GM12878 (cell line): ENCODE results near the gene VPS26A.

ENCODE experiments used
- ASH2L ChIP-seq: fragments of 300-600, 200-600 bp; sonication (generic); IDR thresholded peaks from 2 replicates; pipeline ENCODE4 v1.6.1; 2017; ENCODE audit warnings: low read depth, mild to moderate bottlenecking, borderline replicate concordance
- ATF3 ChIP-seq: IDR thresholded peaks from 2 replicates; pipeline ENCODE4 v1.6.1; 2011; ENCODE audit warnings: low read depth, mild to moderate bottlenecking, low read length, moderate library complexity, borderline replicate concordance; ENCODE audit errors: extremely low read depth
- CEBPB ChIP-seq, 2 experiments: fragments of 150-350 bp in 1 of 2; IDR thresholded peaks; 2 replicates each; pipeline ENCODE4 v1.6.1; 2012 to 2014; ENCODE audit warnings: low read depth in 2 of 2, low read length in 2 of 2, borderline replicate concordance in 1 of 2, inconsistent platforms in 1 of 2
- CHD1 ChIP-seq: IDR thresholded peaks from 2 replicates; pipeline ENCODE4 v1.6.1; 2012; ENCODE audit warnings: low read depth, low read length, improper control_type of control experiment
- CTCF ChIP-seq, 3 experiments: IDR thresholded peaks in 2 of 3; conservative IDR thresholded peaks in 1 of 3; 2 replicates each; pipeline ENCODE4 v1.5.1; 2011; ENCODE audit warnings: low read depth in 3 of 3, low read length in 3 of 3, mild to moderate bottlenecking in 3 of 3, control low read depth in 2 of 3, moderate library complexity in 2 of 3, inconsistent platforms in 1 of 3, mixed read lengths in 1 of 3; ENCODE audit not compliant: control insufficient read depth in 2 of 3, insufficient read depth in 1 of 3; ENCODE audit errors: extremely low read depth in 1 of 3
- CUX1 ChIP-seq: IDR thresholded peaks from 2 replicates; pipeline ENCODE4 v1.6.1; 2012; ENCODE audit warnings: improper control_type of control experiment, low read depth, low read length; ENCODE audit not compliant: insufficient replicate concordance
- DPF2 ChIP-seq: fragments of 450-650 bp; IDR thresholded peaks from 2 replicates; pipeline ENCODE4 v1.6.1; 2017; ENCODE audit warnings: mild to moderate bottlenecking
- FOS ChIP-seq: IDR thresholded peaks from 3 replicates; pipeline ENCODE4 v1.6.1; 2011; ENCODE audit warnings: borderline replicate concordance; ENCODE audit not compliant: insufficient read length; ENCODE audit errors: extremely low read depth
- FOXM1 ChIP-seq: IDR thresholded peaks from 2 replicates; pipeline ENCODE4 v1.6.1; 2012; ENCODE audit warnings: low read depth, mild to moderate bottlenecking, inconsistent platforms, low read length, moderate library complexity
- MTA3 ChIP-seq: IDR thresholded peaks from 2 replicates; pipeline ENCODE4 v1.6.1; 2012; ENCODE audit warnings: low read length, inconsistent platforms, borderline replicate concordance
- SREBF2 ChIP-seq: IDR thresholded peaks from 2 replicates; pipeline ENCODE4 v1.6.1; 2012; ENCODE audit warnings: mild to moderate bottlenecking, low read length
- SUZ12 ChIP-seq: fragments of 200-600 bp; sonication (generic); IDR thresholded peaks from one replicate; pipeline ENCODE4 v1.6.1; 2018; ENCODE audit warnings: antibody characterized with exemption, mild to moderate bottlenecking; ENCODE audit not compliant: unreplicated experiment
- USF2 ChIP-seq: IDR thresholded peaks from 2 replicates; pipeline ENCODE4 v1.6.1; 2011; ENCODE audit warnings: low read depth, low read length, improper control_type of control experiment, borderline replicate concordance

GRCh38 chr10:69181433-69181832 lies 57.5 kb downstream of the VPS26A start:
- TF ChIP-seq DPF2 (no peak), USF2 (no peak), MTA3 (no peak), SUZ12 (no peak), CEBPB (IDR thresholded peaks at IDR 0.05; ENCODE audit: borderline replicate concordance in 1 of 2, low read depth in 2 of 2, low read length in 2 of 2) (no peak), CTCF (IDR thresholded peaks at IDR 0.05 in 2 of 3, conservative IDR thresholded peaks at IDR 0.05 in 1 of 3; ENCODE audit: control insufficient read depth in 2 of 3, extremely low read depth in 1 of 3, insufficient read depth in 1 of 3, low read depth in 3 of 3, low read length in 3 of 3) (no peak), CHD1 (no peak), ASH2L (no peak), ATF3 (no peak), FOS (no peak), FOXM1 (no peak), CUX1 (no peak), SREBF2 (no peak)
